Endothelial cell of umbilical vein (primary cell): Measurements from ENCODE around the gene SLC50A1. TPM values are rescaled to one million over a fixed set of nuclear protein-coding genes. Genes with fewer than 3 reads are reported as not detected.

Experiments
- BruUV-seq: library from RNA; stranded (reverse); fragments of 400-500 nt; replicated peaks from 2 replicates; lab custom pipeline; 2021; lab: Mats Ljungman, UMichigan
- CTCF ChIA-PET: fragments of 300-600, 350-600 bp; sonication (Branson Sonifier 250); formaldehyde crosslinking; loops from one replicate; lab custom pipeline; 2021; ENCODE audit warnings: antibody characterized with exemption, inconsistent platforms; lab: Charles Lee
- POLR2A ChIA-PET: fragments of 300-600, 350-600 bp; sonication (Branson Sonifier 250); formaldehyde crosslinking; loops from one replicate; lab custom pipeline; 2021; ENCODE audit warnings: antibody characterized with exemption, inconsistent platforms; lab: Charles Lee
- DNase-seq: peaks from one replicate; pipeline ENCODE4 v3.0.0-alpha.2; 2011; ENCODE audit warnings: low read depth, low spot score
- FAIRE-seq: peaks from 2 replicates; lab custom pipeline; 2011; peaks lifted over from hg19 to GRCh38; lab: Jason Lieb, UNC
- H2AFZ ChIP-seq: 2 replicates; pipeline ENCODE4 v1.6.0; 2012; ENCODE audit warnings: low read depth, low read length, control low read depth, inconsistent platforms
- H3K27ac ChIP-seq: 2 replicates; pipeline ENCODE4 v1.5.1; 2011; ENCODE audit warnings: low read depth, mild to moderate bottlenecking, control low read depth, low read length, moderate library complexity; ENCODE audit not compliant: insufficient read depth
- H3K27me3 ChIP-seq, 2 experiments: 2 replicates each; pipeline versions ENCODE4 v1.6.0 to v1.6.1; 2011; ENCODE audit warnings: low read length in 2 of 2, mixed read lengths in 1 of 2; ENCODE audit not compliant: control insufficient read depth in 2 of 2, insufficient read depth in 2 of 2
- H3K36me3 ChIP-seq, 2 experiments: 2 replicates in 1 of 2; 3 replicates in 1 of 2; pipeline ENCODE4 v1.5.1; 2011; ENCODE audit warnings: low read length in 2 of 2, mild to moderate bottlenecking in 1 of 2, moderate library complexity in 1 of 2; ENCODE audit not compliant: control insufficient read depth in 2 of 2, insufficient read depth in 2 of 2; ENCODE audit errors: extremely low read depth in 1 of 2
- H3K4me1 ChIP-seq: 3 replicates; pipeline ENCODE4 v1.5.1; 2011; ENCODE audit warnings: mild to moderate bottlenecking, low read length; ENCODE audit not compliant: control insufficient read depth, insufficient read depth; ENCODE audit errors: extremely low read depth
- H3K4me2 ChIP-seq: 2 replicates; pipeline ENCODE4 v1.6.1; 2011; ENCODE audit warnings: low read length, control low read depth, mixed read lengths; ENCODE audit not compliant: insufficient read depth
- H3K4me3 ChIP-seq, 3 experiments: fragments of 200-600 bp in 1 of 3; sonication (generic), shearing (Covaris generic) in 1 of 3; replicated peaks in 1 of 3; 2 replicates each; pipeline ENCODE4 v1.5.1; 2011 to 2016; ENCODE audit warnings: control low read depth in 3 of 3, low read length in 3 of 3, mild to moderate bottlenecking in 2 of 3, inconsistent platforms in 1 of 3, low read depth in 1 of 3, moderate library complexity in 1 of 3; ENCODE audit not compliant: insufficient read depth in 1 of 3
- H3K79me2 ChIP-seq: 2 replicates; pipeline ENCODE4 v1.6.0; 2012; ENCODE audit warnings: low read length, inconsistent platforms; ENCODE audit not compliant: control insufficient read depth, insufficient read depth
- H3K9ac ChIP-seq: replicated peaks from 2 replicates; pipeline ENCODE3; 2011; ENCODE audit warnings: low read length, control low read depth; ENCODE audit not compliant: insufficient read depth; ENCODE audit errors: extremely low read depth
- H3K9me1 ChIP-seq: replicated peaks from 3 replicates; pipeline ENCODE4 v1.6.0; 2011; ENCODE audit warnings: mild to moderate bottlenecking, low read length; ENCODE audit not compliant: control insufficient read depth, insufficient read depth; ENCODE audit errors: extremely low read depth
- H3K9me3 ChIP-seq: replicated peaks from 2 replicates; pipeline ENCODE4 v1.5.1; 2012; ENCODE audit warnings: low read length, inconsistent platforms; ENCODE audit not compliant: control insufficient read depth, insufficient read depth
- H4K20me1 ChIP-seq: replicated peaks from 2 replicates; pipeline ENCODE3; 2011; ENCODE audit warnings: mild to moderate bottlenecking, low read length; ENCODE audit not compliant: control insufficient read depth, insufficient read depth; ENCODE audit errors: extremely low read depth
- EZH2 ChIP-seq: IDR thresholded peaks from 2 replicates; pipeline ENCODE4 v1.6.1; 2012; ENCODE audit warnings: borderline replicate concordance, low read depth, mild to moderate bottlenecking, moderate library complexity, low read length, inconsistent platforms; ENCODE audit not compliant: severe bottlenecking
- FOS ChIP-seq: IDR thresholded peaks from 2 replicates; pipeline ENCODE4 v1.6.1; 2011; ENCODE audit warnings: mild to moderate bottlenecking, low read length, moderate library complexity, borderline replicate concordance; ENCODE audit not compliant: insufficient read depth
- JUN ChIP-seq: IDR thresholded peaks from 2 replicates; pipeline ENCODE4 v1.6.1; 2011; ENCODE audit warnings: borderline replicate concordance, low read depth; ENCODE audit not compliant: insufficient read length, insufficient read depth
- MYC ChIP-seq: IDR thresholded peaks from one replicate; pipeline ENCODE4 v1.6.1; 2011; ENCODE audit warnings: mild to moderate bottlenecking, low read depth, low read length
- POLR2A ChIP-seq: IDR thresholded peaks from 2 replicates; pipeline ENCODE4 v1.6.1; 2012; ENCODE audit warnings: low read depth, mild to moderate bottlenecking, control low read depth, low read length
- POLR2AphosphoS5 ChIP-seq: IDR thresholded peaks from 2 replicates; pipeline ENCODE4 v1.6.1; 2012; ENCODE audit warnings: low read depth, mild to moderate bottlenecking, control low read depth, low read length, moderate library complexity; ENCODE audit not compliant: insufficient read depth
- dilution Hi-C: fragments of 300-500 bp; cut with MboI; formaldehyde crosslinking; loops from one replicate; pipeline ENCODE4 v1.15.0; 2019; ENCODE audit warnings: low sequenced_read_pairs; ENCODE audit not compliant: extremely low pct_ligation_motif_present
- intact Hi-C: fragments of 100-400 bp; cut with micrococcal nuclease; formaldehyde crosslinking; loops from one replicate; pipeline ENCODE4 v1.10.0; 2022
- polyA plus RNA-seq, 4 experiments: library from polyadenylated mRNA; depleted of rRNA in 3 of 4; stranded (reverse) in 3 of 4; unstranded in 1 of 4; fragments of >200 nt; gene quantifications; 2 replicates each; pipeline versions ENCODE4 v1.2.1 to v1.2.3, GENCODE V29; 2011 to 2012; ENCODE audit warnings: missing spikeins in 1 of 4
- total RNA-seq: library from RNA; stranded (reverse); gene quantifications from 2 replicates; pipeline ENCODE4 v1.2.3, GENCODE V29; 2021
- TF ChIP-seq, protein P1 (sequence below): IDR thresholded peaks from 2 replicates; pipeline ENCODE4 v1.6.1; 2011; ENCODE audit not compliant: insufficient read depth, insufficient read length

The SLC50A1 gene
- total and polyA plus RNA-seq, 2 donors (not counting 3 experiments of a cell fraction or from before 2014, with no cell fraction given) = 29.5 to 66.1 TPM

DNA sequence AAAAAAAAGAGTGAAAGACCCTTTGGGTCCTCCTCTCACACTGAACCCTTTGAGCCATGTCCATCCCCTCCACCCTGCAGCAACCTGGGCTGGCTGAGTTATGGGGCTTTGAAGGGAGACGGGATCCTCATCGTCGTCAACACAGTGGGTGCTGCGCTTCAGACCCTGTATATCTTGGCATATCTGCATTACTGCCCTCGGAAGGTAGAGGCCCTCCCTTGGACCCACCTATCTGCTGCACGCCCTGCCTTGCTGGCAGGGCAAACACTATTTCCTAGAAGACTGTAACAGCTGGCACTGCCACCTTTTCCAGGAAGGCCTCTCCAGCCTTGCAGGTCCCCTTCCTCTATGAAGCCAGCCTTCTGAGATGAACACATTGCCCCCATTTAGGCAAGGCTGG lies 1.1 kb downstream of the SLC50A1 start:
- Histone ChIP-seq H3K9ac (peak overlapping the region; percentile 44), H3K9me1 (no peaks in the 10 kb centered on the region), H3K4me2 (peak overlapping the region; percentile 61), H3K36me3 (peaks cover 14 to 23% of the 10 kb centered on the region in 2 experiments), H3K27me3 (peaks cover 0 to 1% of the 10 kb centered on the region in 2 experiments), H3K79me2 (peaks cover 26% of the 10 kb centered on the region), H3K27ac (peak overlapping the region; percentile 98), H2AFZ (no peak overlapping the region), H3K4me1 (peaks cover 38% of the 10 kb centered on the region), H3K4me3 (peak overlapping the region in 2 of 3 experiments; percentile 13 to 47), H4K20me1 (no peaks in the 10 kb centered on the region), H3K9me3 (no peaks in the 10 kb centered on the region)
- TF ChIP-seq POLR2A (no peak), EZH2 (no peak), FOS (no peak), JUN (no peak), POLR2AphosphoS5 (no peak), MYC (no peak)
- TF ChIP-seq, protein P1, sequence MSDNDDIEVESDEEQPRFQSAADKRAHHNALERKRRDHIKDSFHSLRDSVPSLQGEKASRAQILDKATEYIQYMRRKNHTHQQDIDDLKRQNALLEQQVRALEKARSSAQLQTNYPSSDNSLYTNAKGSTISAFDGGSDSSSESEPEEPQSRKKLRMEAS = no peak
- TSS peak; percentile 15 for BruUV-seq
- ChIA-PET CTCF (interaction anchor here (0.7 to 15.5 kb wide), 7 partner anchors 12 to 92 kb away, joined by 3 to 204 read pairs (median 7); partner anchors contain the start of gene KRTCAP2), POLR2A (no interaction called here)
- DNase-seq (peak; percentile 39), FAIRE-seq (no peak)
- intact Hi-C loops (no loop called here), dilution Hi-C loops (no loop called here)
